ENCODE results near the gene NAA20.
"Not testable (repeated sequence)": the region's sequence is repeated elsewhere in the genome, so short reads cannot be mapped to it uniquely, and the experiment has no call there.

NAA20 gene

GRCh38 chr20:19991308-19991707, 25.9 kb upstream of the NAA20 start:
- FAIRE-seq = no peak
- DNase-seq (ENCODE audit: insufficient read length, low spot score) = no peak

- DNase-seq (ENCODE audit: insufficient read length, low spot score) (no peak), FAIRE-seq (no peak)
These were observed 25.3 kb upstream of the NAA20 start for GRCh38 chr20:19991854-19992253.

DNA sequence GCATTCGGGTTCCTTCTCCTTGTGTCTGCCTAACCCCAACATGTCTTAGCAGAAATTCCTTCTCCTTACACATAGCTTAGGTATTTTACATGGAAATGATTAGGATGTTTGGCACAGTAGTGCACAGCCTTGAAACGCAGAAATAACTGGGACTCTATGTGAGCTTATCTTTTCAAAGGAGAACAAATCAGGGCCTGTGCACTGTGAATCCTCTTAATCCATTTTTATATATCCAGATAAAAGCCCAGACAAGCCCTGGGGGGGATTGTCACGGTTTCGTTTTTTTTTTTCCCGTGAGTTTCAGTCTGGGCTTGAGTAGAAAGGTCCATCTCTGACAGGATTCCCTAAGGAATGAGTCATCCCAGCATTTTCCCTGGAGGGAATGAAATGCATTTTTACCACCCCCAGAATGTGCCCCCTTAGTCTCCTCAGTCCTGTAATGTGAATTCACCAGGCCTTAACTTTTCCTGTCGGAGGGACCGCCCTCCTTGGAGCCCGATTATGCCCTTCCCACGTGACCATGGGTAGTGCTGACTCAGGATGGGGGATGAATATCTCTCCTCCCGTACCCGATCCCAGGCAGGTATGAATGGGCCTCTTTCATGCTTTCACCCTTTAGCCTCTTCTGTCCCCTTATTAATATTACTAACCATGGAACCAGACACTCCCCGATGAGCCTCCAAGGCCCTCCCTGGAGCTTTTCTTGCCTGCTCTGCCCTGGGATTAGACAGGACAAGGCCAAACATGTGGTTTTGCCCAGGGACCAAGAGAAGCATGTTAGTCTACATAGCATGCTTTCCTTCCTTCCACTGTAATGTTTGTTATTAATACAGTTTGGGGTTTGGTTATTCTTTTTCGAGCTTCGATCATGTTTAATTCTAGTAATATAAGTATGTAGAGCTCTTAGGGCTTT, 23.9 kb upstream of the NAA20 start:
- FAIRE-seq = peak; percentile 69
- DNase-seq (ENCODE audit: insufficient read length, low spot score) = peak; percentile 80

DNA sequence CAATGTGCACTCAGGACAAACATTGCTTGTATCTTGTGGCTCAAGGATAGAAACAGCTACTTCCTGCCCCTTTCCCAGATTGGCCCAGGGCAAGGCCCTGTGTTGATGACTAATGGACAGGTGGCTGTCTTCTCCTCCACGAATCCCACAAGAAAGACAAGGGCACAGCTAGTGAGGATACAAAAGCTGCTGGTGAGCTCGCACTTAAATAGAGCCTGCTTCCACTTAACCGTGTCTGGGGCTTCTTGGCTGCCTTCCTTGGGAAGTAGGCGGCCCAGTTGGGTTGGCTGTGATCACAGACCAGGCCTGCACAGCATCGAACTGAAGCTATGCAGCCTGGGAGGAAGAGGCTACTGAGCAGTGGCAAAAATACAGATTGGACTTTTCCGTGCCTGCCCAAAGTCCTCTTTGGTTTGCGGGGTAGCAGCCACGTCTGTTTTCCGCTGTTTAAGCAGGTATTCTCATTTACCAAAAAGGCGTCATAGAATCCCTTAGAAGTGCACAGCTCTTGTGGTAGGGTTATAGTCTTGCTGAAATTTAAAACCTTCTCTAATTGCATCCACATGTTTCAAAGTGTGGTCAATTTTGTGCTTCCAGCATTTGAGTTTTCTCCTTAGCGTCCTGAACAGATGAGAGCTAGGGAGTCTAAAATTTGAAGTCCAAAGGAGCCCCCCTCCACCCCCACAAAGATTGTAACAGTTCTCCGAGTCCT, 23.0 kb upstream of the NAA20 start:
- DNase-seq (ENCODE audit: insufficient read length, low spot score) = no peak
- FAIRE-seq = no peak

GRCh38 chr20:19995220-19995863, 21.8 kb upstream of the NAA20 start:
- peak; percentile 51 for DNase-seq (ENCODE audit: insufficient read length, low spot score)
- no peak for FAIRE-seq

- DNase-seq (ENCODE audit: insufficient read length, low spot score) = no peak
- FAIRE-seq = no peak
These were observed 20.9 kb upstream of the NAA20 start for GRCh38 chr20:19996222-19996621.

GRCh38 chr20:19996917-19997316, 20.2 kb upstream of the NAA20 start:
- no peak for FAIRE-seq
- DNase-seq (ENCODE audit: insufficient read length, low spot score) = no peak

DNA sequence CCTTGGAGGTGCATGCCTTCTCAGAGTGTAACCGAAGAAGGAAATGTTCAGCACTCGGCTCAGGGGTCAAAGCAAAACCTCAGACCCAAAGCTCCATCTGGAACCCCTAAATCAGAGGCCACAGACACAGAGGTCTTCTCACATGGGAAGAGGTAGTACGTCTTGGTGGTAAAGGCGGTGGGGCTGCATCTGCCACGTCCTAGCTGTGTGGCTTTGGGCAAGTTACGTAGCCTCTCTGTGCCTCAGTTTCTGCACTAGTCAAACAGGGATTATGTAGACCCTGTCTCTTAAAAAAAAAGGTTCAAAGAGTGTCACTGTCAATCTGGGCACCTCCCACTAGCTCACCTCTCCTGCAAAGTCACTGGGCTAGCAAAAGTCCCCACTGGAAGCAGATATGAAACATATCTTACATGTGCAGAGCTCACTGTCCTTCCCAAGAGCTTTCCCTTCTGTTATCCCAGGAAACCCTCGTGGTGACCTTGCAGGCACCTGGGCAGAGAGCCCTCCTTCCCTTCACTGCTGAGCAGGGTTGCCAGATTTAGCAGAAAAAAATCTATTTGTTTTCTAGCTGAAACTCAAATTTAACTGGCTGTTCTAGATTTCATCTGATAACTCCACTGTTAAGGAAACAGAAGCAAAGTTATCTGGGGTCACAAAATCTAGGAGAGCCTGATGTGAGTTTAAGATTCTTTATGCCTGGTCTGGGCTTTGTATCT, 18.0 kb upstream of the NAA20 start:
- no peak for DNase-seq (ENCODE audit: insufficient read length, low spot score)
- no peak for FAIRE-seq

DNA sequence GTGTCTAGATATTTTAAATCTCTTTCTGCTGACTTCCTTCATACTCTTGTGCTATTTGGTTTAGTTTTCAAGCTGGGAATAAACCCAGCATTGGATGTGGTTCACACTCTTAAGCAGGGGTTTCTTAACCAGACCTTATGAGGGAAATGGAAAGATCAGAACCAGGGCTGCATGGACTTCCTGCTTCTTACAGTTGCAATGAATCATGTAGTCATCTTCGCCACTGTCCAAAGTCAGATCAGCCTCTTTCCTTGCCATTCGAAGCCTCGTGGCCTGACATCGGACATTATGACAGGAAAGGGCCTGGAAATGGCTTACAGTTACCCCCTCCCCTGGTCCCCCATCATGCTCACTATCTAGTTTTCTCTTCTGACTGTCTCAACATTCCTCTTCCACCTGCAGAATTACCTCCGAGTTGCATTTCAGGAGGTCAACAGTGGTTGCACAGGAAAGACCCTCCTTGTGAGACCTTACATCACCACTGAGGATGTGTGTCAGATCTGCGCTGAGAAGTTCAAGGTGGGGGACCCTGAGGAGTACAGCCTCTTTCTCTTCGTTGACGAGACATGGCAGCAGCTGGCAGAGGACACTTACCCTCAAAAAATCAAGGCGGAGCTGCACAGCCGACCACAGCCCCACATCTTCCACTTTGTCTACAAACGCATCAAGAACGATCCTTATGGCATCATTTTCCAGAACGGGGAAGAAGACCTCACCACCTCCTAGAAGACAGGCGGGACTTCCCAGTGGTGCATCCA, 16.8 kb upstream of the NAA20 start:
- DNase-seq (ENCODE audit: insufficient read length, low spot score) (no peak), FAIRE-seq (no peak)

GRCh38 chr20:20002101-20002998, 14.8 kb upstream of the NAA20 start:
- DNase-seq (ENCODE audit: insufficient read length, low spot score) = no peak
- FAIRE-seq = no peak

DNA sequence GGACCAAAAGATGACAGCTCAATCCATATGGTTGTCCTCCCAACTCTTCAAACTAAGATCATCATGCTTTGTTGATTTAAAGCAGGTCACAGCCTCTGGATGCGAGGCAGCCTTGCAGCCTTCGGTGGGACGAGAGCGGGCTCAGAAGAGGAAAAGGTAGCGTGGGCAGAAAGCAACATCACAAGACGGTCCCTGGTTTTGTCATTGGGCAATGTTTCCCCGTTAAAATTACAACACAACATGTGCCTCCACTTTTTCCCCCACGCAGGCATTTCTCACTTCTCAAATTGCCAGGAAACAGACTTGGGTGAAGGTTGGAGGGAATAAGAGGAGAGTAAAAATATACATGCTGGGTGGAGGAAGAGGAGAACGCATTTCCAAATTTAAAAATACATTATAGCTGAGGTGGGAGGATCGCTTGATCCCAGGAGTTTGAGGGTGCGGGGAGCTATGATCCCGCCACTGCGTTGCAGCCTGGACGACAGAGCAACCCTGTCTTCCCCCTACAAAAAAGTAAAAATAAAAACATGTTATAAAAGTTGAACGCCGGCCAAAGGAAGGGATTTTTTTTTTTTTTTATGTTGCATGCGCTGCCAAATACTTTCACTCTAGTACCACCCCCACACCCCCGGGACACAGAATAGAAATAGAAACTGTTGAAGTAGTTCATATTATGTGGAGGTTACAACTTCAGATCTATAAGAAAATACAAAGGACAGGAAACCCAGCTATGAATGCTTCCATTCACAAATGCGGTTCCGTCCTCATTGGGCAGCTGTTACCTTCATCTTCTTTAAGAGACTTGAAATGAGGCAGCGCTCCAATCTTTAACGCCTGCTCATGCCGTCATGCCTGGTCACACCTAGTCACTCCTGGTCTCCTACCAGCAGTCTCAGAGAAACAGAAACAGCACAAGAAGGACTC, 13.9 kb upstream of the NAA20 start:
- FAIRE-seq = no peak

DNA sequence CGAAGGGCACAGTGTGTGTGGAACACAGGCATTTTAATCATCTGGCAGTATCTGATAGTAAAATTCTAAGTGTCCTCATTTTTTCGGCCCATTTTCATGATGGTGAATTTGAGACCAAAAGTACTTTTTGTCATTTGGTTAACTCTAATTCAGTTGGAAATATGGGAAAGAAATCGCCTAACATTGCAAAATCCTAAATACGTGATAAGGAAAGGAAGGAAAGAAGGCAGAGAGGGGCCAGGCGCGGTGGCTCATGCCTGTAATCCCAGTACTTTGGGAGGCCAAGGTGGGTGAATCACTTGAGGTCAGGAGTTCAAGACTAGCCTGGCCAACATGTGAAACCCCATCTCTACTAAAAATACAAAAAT, 13.2 kb upstream of the NAA20 start:
- FAIRE-seq; DNase-seq (ENCODE audit: insufficient read length, low spot score): not testable (repeated sequence)

More for the DNA sequence above, 13.9 kb upstream of the NAA20 start:
- no peak for DNase-seq (ENCODE audit: insufficient read length, low spot score)

DNA sequence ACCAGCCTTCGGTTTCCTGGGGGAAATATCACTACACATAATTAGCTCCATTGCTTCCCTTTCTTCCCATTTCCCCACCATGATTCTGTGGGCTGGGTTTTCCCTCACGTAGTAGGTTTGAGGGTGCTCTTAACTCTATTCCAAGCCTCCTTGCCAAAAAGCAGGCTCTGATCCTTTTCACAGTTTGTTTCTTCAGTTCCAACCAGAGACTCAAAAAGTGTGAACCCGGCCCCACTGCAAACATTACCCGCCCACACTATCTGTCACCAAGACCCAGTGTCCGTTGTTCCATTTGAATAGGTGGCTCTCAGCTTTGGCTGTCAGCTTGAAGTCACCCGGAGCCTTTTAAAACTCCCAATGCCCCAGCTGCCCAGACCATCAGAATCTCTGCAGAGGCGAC, 11.8 kb upstream of the NAA20 start:
- DNase-seq (ENCODE audit: insufficient read length, low spot score) (no peak), FAIRE-seq (no peak)

- no peak for FAIRE-seq
- no peak for DNase-seq (ENCODE audit: insufficient read length, low spot score)
These were observed 7.3 kb upstream of the NAA20 start for GRCh38 chr20:20009784-20010253.

DNA sequence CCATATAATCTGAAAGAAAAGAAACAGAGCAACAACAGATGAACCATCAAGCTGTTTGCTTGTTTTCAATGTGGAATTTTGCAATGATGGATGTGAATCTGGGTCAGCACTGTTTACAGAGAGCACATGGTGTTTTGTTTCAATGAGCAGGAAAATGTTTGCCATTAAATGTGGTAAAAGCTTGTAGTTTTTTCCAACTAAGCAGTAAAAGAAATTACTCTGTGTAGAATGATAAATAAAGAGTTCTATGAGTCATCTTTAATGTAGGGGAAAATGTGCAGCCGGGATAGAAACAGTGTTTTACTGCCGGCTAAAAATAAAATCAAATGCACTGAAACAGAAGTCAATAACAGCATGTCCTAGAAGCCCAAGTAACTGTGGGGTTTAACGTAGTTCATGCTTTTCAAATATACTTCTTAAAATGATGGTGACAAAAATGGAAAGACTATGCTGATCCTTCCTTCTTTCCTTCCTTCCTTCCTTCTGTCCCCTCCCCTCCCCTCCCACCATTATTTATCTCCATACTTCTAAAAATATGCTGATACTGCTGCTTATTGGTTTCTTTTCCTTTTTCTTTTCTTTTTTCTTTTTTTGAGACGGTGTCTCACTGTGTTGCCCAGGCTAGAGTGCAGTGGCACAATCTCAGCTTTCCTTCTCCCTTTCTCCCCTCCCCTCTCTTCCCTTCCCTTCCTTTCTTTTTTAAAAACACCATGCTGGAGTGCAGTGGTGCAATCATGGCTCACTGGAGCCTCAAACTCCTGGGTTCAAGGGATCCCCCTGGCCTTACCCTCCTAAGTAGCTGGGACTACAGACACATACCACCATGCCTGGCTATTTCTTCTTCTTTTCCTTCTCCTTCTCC, 6.3 kb upstream of the NAA20 start:
- FAIRE-seq (no peak), DNase-seq (ENCODE audit: insufficient read length, low spot score) (peak; percentile 20)

DNA sequence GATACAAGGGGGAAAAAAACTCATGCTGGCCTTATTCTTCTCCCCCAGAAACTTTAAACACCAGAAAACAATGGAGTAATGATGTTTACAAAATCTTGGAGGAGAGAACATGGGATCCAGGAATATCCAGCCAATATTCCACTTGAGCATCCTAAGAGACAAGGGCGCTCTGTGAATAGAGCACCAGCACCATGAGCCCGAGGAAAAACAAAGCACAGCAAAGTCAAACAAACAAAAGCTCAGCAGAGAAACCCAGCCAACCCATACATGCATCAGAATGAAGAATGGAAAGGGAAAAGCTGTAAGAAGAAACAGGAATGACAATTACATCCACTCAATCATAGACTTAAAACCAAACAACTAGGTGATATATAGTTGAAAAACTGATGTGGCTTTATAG, 4.6 kb upstream of the NAA20 start:
- DNase-seq (ENCODE audit: insufficient read length, low spot score) (no peak), FAIRE-seq (no peak)

- FAIRE-seq = no peak
These were observed 2.5 kb upstream of the NAA20 start for GRCh38 chr20:20014659-20015058.

More at GRCh38 chr20:20014659-20015058, 2.5 kb upstream of the NAA20 start:
- DNase-seq (ENCODE audit: insufficient read length, low spot score) = no peak
